ENCODE data around the gene FTO.

DNA sequence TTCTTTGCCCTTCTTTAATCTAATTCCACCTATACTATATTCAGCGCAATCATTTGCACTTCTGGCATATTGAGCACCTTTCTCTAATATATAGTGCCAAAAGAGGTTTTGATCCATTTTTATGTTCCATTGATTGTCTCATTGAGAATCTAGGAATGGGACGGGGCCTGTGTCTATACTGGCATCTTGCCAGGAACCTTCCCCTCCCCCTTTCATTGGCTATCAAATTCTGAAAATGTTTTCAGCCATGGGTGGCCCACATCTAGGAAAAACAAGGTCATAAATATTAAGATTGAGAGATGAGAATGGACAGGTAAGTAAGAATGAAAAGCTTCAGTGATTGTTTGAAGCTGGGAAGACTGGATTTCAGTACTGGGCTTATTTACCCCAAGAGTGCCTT, 159.9 kb downstream of the FTO start:
- TF ChIP-seq, protein P1, sequence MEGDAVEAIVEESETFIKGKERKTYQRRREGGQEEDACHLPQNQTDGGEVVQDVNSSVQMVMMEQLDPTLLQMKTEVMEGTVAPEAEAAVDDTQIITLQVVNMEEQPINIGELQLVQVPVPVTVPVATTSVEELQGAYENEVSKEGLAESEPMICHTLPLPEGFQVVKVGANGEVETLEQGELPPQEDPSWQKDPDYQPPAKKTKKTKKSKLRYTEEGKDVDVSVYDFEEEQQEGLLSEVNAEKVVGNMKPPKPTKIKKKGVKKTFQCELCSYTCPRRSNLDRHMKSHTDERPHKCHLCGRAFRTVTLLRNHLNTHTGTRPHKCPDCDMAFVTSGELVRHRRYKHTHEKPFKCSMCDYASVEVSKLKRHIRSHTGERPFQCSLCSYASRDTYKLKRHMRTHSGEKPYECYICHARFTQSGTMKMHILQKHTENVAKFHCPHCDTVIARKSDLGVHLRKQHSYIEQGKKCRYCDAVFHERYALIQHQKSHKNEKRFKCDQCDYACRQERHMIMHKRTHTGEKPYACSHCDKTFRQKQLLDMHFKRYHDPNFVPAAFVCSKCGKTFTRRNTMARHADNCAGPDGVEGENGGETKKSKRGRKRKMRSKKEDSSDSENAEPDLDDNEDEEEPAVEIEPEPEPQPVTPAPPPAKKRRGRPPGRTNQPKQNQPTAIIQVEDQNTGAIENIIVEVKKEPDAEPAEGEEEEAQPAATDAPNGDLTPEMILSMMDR (IDR thresholded peaks at IDR 0.05), result no peak
- no peak for TF ChIP-seq POLR2A (IDR thresholded peaks at IDR 0.05)
